NCI-H2029 (cell line): ENCODE measurements around the gene CYBRD1.

ENCODE experiments used
- DNase-seq: peaks from one replicate; lab custom pipeline; 2025; lab: John Stamatoyannopoulos, UW

CYBRD1 gene

GRCh38 chr2:171602352-171602751, 80.1 kb downstream of the CYBRD1 start:
- no peak for DNase-seq
